CD4-positive, alpha-beta memory T cell (primary cell): ENCODE data around the gene NDOR1. TPM values are rescaled to one million over a fixed set of nuclear protein-coding genes. Genes with fewer than 3 reads are reported as not detected.

Experiments
- CTCF ChIA-PET: fragments of 350-600 bp; sonication (Branson Sonifier 250); formaldehyde crosslinking; loops from one replicate; lab custom pipeline; 2021; ENCODE audit warnings: inconsistent platforms; ENCODE audit not compliant: partially characterized antibody; lab: Charles Lee
- POLR2A ChIA-PET: fragments of 350-600 bp; sonication (Branson Sonifier 250); formaldehyde crosslinking; loops from one replicate; lab custom pipeline; 2021; ENCODE audit not compliant: partially characterized antibody; lab: Charles Lee
- DNase-seq, 5 donors: peaks; one replicate each; pipeline versions ENCODE4 v3.0.0 to v3.0.0-alpha.2; 2020 to 2022; ENCODE audit warnings: mixed read lengths in 1 of 5
- H3K27ac ChIP-seq: one replicate; pipeline ENCODE4 v1.7.0; 2013; ENCODE audit warnings: low read depth, low read length
- H3K27me3 ChIP-seq: 2 replicates; pipeline ENCODE4 v1.7.0; 2013; ENCODE audit warnings: mild to moderate bottlenecking, low read length, moderate library complexity; ENCODE audit not compliant: insufficient read depth
- H3K36me3 ChIP-seq: 2 replicates; pipeline ENCODE4 v1.7.0; 2013; ENCODE audit warnings: mild to moderate bottlenecking, low read length, moderate library complexity; ENCODE audit not compliant: insufficient read depth
- H3K4me1 ChIP-seq: 2 replicates; pipeline ENCODE4 v1.7.0; 2013; ENCODE audit warnings: mild to moderate bottlenecking, low read length, moderate library complexity; ENCODE audit not compliant: insufficient read depth
- H3K4me3 ChIP-seq, 2 donors: one replicate each; pipeline ENCODE4 v1.7.0; 2013; ENCODE audit warnings: low read length in 2 of 2, mild to moderate bottlenecking in 1 of 2
- H3K9me3 ChIP-seq, 2 donors: one replicate each; pipeline ENCODE4 v1.7.0; 2013; ENCODE audit warnings: low read length in 2 of 2, control low read depth in 1 of 2; ENCODE audit not compliant: control insufficient read depth in 1 of 2
- H3K27ac Mint-ChIP-seq, 7 donors: one replicate each; pipeline ENCODE4 v1.8.0; 2020 to 2021; ENCODE audit warnings: mixed read lengths in 7 of 7, mild to moderate bottlenecking in 6 of 7, inconsistent platforms in 3 of 7, moderate library complexity in 3 of 7
- H3K27me3 Mint-ChIP-seq, 2 donors: one replicate each; pipeline ENCODE4 v1.8.0; 2020 to 2021; ENCODE audit warnings: mixed read lengths in 2 of 2
- H3K36me3 Mint-ChIP-seq, 2 donors: one replicate each; pipeline ENCODE4 v1.8.0; 2020 to 2021; ENCODE audit warnings: mixed read lengths in 2 of 2, inconsistent platforms in 1 of 2, mild to moderate bottlenecking in 1 of 2
- H3K4me1 Mint-ChIP-seq, 4 donors: one replicate each; pipeline ENCODE4 v1.8.0; 2020 to 2021; ENCODE audit warnings: mixed read lengths in 4 of 4, mild to moderate bottlenecking in 1 of 4
- H3K4me3 Mint-ChIP-seq, 8 donors: one replicate each; pipeline ENCODE4 v1.8.0; 2020 to 2021; ENCODE audit warnings: mixed read lengths in 8 of 8, mild to moderate bottlenecking in 7 of 8, moderate library complexity in 6 of 8, inconsistent platforms in 3 of 8
- H3K9me3 Mint-ChIP-seq, 8 donors: one replicate each; pipeline ENCODE4 v1.8.0; 2020 to 2021; ENCODE audit warnings: mixed read lengths in 8 of 8, mild to moderate bottlenecking in 5 of 8, inconsistent platforms in 3 of 8, moderate library complexity in 1 of 8
- intact Hi-C: fragments of 100-400 bp; cut with micrococcal nuclease; formaldehyde crosslinking; loops from one replicate; pipeline ENCODE4 v1.15.1; 2023
- polyA plus RNA-seq, 2 donors: library from polyadenylated mRNA; unstranded; fragments of 300-500 nt; fragmentation: Illumina TruSeq; gene quantifications; one replicate each; pipeline ENCODE4 v1.2.3, GENCODE V29; 2021
- total RNA-seq, 2 experiments: library from RNA; stranded (reverse); gene quantifications; one replicate each; pipeline ENCODE4 v1.2.3, GENCODE V29; 2021

NDOR1 gene
- total and polyA plus RNA-seq, 4 experiments from 2014 or later = 4.6 to 37.1 (median 23.1) TPM

DNA sequence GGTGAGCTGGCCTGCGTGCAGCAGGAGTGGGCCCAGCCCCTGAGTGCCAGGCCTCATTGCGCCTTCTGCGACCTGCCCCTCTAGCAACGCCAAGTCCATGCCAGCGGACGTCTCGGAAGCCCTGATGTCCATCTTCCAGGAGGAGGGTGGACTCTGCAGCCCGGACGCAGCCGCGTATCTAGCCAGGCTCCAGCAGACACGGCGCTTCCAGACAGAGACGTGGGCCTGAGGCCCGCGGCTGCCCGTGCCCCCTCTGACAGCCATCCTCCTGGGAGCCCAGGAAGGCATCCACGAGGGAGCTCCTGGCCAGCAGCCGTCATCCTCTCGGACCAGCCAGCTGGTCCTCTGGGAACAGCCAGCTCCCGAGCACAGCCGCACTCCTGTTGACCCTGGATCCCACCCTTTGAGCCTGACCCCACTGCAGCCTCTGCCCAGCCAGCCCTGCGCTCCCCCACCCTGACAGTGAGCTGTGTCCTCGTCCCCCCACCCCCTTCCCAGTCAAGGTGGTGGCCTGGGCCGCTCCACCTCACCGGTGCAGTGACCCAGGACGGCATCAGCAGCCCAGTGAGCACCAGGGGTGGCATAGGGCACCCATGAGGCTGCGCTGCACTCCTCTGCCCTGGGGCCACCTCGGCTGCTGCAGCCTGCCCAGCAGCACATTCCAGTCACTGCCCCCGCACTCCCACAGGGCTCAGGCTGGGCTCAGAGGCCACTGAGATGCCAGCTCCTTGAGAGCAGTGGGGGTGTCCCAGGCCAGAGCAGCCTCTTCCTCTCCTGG is 10.9 kb downstream of the NDOR1 start:
- Histone ChIP-seq H3K9me3 (no peaks in the 10 kb centered on the region), H3K4me3 (no peak overlapping the region), H3K36me3 (no peaks in the 10 kb centered on the region), H3K4me1 (no peaks in the 10 kb centered on the region), H3K27ac (no peak overlapping the region), H3K27me3 (no peaks in the 10 kb centered on the region)
- Mint-ChIP-seq H3K27me3 (no peaks in the 10 kb centered on the region), H3K36me3 (no peaks in the 10 kb centered on the region), H3K27ac (no peak overlapping the region), H3K4me3 (no peak overlapping the region), H3K4me1 (no peaks in the 10 kb centered on the region), H3K9me3 (no peaks in the 10 kb centered on the region)
- DNase-seq = no peak
- intact Hi-C loops = no loop called here
- ChIA-PET CTCF (interaction anchor here (1.6 to 3.0 kb wide), 2 partner anchors 20 to 25 kb away, joined by 4 to 10 read pairs; no protein-coding TSS in a partner anchor), POLR2A (interaction anchor here (0.8 to 2.0 kb wide), 3 partner anchors 16 to 104 kb away, joined by 3 to 7 read pairs (median 3); partner anchors contain the start of gene TPRN)

- H3K9me3 Mint-ChIP-seq = no peaks in the 10 kb centered on the region
- Histone ChIP-seq H3K4me3 (no peak overlapping the region), H3K27me3 (no peaks in the 10 kb centered on the region), H3K27ac (no peak overlapping the region), H3K4me1 (peaks cover 2% of the 10 kb centered on the region), H3K36me3 (no peaks in the 10 kb centered on the region), H3K9me3 (no peaks in the 10 kb centered on the region)
- intact Hi-C loops = no loop called here
- POLR2A ChIA-PET = interaction anchor here (0.9 to 6.8 kb wide), 4 partner anchors 17 to 105 kb away, joined by 3 to 61 read pairs (median 5); partner anchors contain the start of genes ANAPC2, SSNA1 and TPRN
- no peak overlapping the region for H3K27ac Mint-ChIP-seq
- CTCF ChIA-PET = no interaction called here
- DNase-seq = no peak
- H3K4me1 Mint-ChIP-seq = no peaks in the 10 kb centered on the region
- H3K27me3 Mint-ChIP-seq = no peaks in the 10 kb centered on the region
- H3K36me3 Mint-ChIP-seq = no peaks in the 10 kb centered on the region
- H3K4me3 Mint-ChIP-seq = peak overlapping the region in 1 of 8 donors; percentile 10
These were observed 12.0 kb downstream of the NDOR1 start for GRCh38 chr9:137217276-137218211.

- ChIA-PET POLR2A (interaction anchor here (0.9 to 6.8 kb wide), 4 partner anchors 18 to 29 kb away, joined by 3 to 61 read pairs (median 8); partner anchors contain the start of genes ANAPC2, SSNA1 and TPRN), CTCF (no interaction called here)
- H3K4me3 ChIP-seq = no peak overlapping the region
These were observed 12.8 kb downstream of the NDOR1 start for GRCh38 chr9:137218212-137218753.

GRCh38 chr9:137218754-137219271 is 13.3 kb downstream of the NDOR1 start:
- no peaks in the 10 kb centered on the region for H3K36me3 Mint-ChIP-seq
- ChIA-PET POLR2A (interaction anchor here (0.9 to 6.8 kb wide), 4 partner anchors 18 to 30 kb away, joined by 3 to 61 read pairs (median 6); partner anchors contain the start of genes ANAPC2, SSNA1 and TPRN), CTCF (interaction anchor here (0.5 to 0.6 kb wide), 2 partner anchors 26 to 101 kb away, joined by 3 to 4 read pairs; no protein-coding TSS in a partner anchor)
- H3K4me1 Mint-ChIP-seq = peaks cover 0 to 10% (median 2%) of the 10 kb centered on the region in 4 donors
- intact Hi-C loops = no loop called here
- H3K4me3 Mint-ChIP-seq = no peak overlapping the region
- no peaks in the 10 kb centered on the region for H3K27me3 Mint-ChIP-seq
- no peaks in the 10 kb centered on the region for H3K9me3 Mint-ChIP-seq
- Histone ChIP-seq H3K4me3 (no peak overlapping the region), H3K36me3 (no peaks in the 10 kb centered on the region), H3K9me3 (no peaks in the 10 kb centered on the region), H3K27me3 (no peaks in the 10 kb centered on the region), H3K27ac (no peak overlapping the region), H3K4me1 (peaks cover 10% of the 10 kb centered on the region)
- H3K27ac Mint-ChIP-seq = no peak overlapping the region
- no peak for DNase-seq

More at GRCh38 chr9:137218212-137218753, 12.8 kb downstream of the NDOR1 start:
- Histone ChIP-seq H3K4me1 (peaks cover 9% of the 10 kb centered on the region), H3K36me3 (no peaks in the 10 kb centered on the region), H3K9me3 (no peaks in the 10 kb centered on the region), H3K27me3 (no peaks in the 10 kb centered on the region), H3K27ac (no peak overlapping the region)
- Mint-ChIP-seq H3K4me3 (no peak overlapping the region), H3K27ac (no peak overlapping the region), H3K27me3 (no peaks in the 10 kb centered on the region), H3K4me1 (peaks cover 0 to 4% (median 2%) of the 10 kb centered on the region in 4 donors), H3K9me3 (no peaks in the 10 kb centered on the region), H3K36me3 (no peaks in the 10 kb centered on the region)
- intact Hi-C loops = no loop called here
- DNase-seq = no peak

DNA sequence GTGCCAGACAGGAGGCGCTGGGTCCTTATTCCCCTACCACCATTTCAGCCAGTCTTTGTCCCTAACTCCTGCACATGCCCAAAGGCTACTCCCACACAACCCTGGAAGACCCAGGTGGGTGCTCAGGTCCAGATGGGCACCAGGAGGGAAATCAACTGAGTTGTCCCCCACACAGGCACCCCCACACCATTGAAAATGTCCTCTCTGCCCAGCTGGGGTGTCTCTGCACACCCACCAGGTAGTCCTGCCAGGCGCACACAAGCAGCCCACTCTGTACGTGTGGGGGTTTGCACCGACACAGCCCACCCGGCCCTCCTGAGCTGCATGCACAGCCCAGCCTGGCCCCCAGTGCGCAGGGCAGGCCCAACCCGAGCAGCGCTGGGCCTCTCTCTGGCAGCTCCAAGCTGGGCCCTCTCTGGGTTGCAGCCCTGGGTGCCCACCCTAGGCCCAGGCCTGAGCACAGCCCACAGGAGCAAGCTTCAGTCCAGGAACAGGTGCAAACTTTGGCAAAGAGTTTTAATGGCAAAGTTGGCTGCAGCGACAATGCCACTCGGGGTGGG is 14.3 kb downstream of the NDOR1 start:
- no peaks in the 10 kb centered on the region for H3K27me3 ChIP-seq
- no peak overlapping the region for H3K4me3 Mint-ChIP-seq
- H3K27me3 Mint-ChIP-seq = no peaks in the 10 kb centered on the region

More for the DNA sequence above, 14.3 kb downstream of the NDOR1 start:
- Mint-ChIP-seq H3K4me1 (peaks cover 0 to 14% (median 3%) of the 10 kb centered on the region in 4 donors), H3K27ac (peak overlapping the region in 2 of 7 donors; percentile 36 to 38), H3K9me3 (no peaks in the 10 kb centered on the region), H3K36me3 (no peaks in the 10 kb centered on the region)
- DNase-seq = no peak
- ChIA-PET POLR2A (interaction anchor here (1.2 to 6.8 kb wide), 4 partner anchors 17 to 90 kb away, joined by 4 to 61 read pairs (median 6); partner anchors contain the start of genes ANAPC2, SSNA1 and TPRN), CTCF (interaction anchor here (0.9 kb wide), 1 partner anchor 31 kb away, joined by 3 read pairs; the partner anchor contains the start of genes ANAPC2 and SSNA1)
- peaks cover 18% of the 10 kb centered on the region for H3K4me1 ChIP-seq
- H3K36me3 ChIP-seq = no peaks in the 10 kb centered on the region
- no peaks in the 10 kb centered on the region for H3K9me3 ChIP-seq
- H3K27ac ChIP-seq = no peak overlapping the region
- intact Hi-C loops = loop anchor here (5.0 kb wide), 1 partner anchor 493 kb away; no protein-coding TSS in a partner anchor
- H3K4me3 ChIP-seq = no peak overlapping the region
